ENCODE data around the gene ASIC4. TPM values are rescaled to one million over a fixed set of nuclear protein-coding genes. Genes with fewer than 3 reads are reported as not detected.

Gene ASIC4
- total and polyA plus RNA-seq, 2 of the 4 experiments (the other 2 are of a cell fraction), result 0.10 TPM; not detected in 1

DNA sequence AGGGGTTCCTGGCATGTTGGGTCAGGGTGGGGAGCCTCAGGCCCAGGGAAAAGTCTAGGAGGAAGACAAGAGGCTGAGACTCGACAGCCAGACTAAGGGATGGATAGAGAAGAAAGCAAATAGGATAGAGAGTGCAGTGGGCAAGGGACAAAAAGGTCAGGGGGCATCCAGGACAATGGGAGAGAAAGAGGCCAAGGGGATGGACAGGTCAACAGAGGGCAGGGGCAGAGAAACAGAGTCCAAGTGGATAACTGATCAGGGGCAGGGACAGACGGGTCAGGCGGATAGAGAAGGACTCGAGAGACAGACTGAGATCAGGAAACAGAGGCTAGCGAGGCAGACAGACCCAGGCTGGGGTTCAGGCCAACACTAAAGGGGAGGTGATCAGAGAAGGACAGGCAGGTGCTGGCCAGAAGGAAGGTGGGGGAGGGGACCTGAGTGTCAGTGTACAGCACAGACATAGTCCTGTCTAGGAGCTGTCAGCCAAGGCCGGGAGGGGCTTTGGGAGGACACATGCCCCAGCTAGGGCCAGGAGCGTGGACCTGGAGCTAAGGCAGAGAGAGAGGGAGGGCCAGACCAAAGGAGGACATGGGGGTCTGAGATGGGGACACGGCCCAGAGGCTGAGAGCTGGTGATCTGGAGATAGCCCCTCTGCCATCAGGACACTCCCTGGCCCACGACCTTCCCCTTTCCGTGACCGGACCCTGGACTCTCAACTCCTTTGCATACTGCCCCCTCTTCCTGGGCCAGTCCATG lies 12.2 kb downstream of the ASIC4 start:
- CTCF ChIA-PET, result interaction anchor here (1.3 kb wide), 1 partner anchor 16 kb away, joined by 3 read pairs; no protein-coding TSS in a partner anchor
- Histone ChIP-seq H3K4me2 (ENCODE audit: low read depth, low read length) (no peak overlapping the region), H3K18ac (ENCODE audit: low read depth, low read length) (no peak overlapping the region), H2BK20ac (ENCODE audit: low read depth, low read length) (no peak overlapping the region), H3K4me1 (ENCODE audit: control insufficient read depth, insufficient read depth, low read length) (peaks cover 10% of the 10 kb centered on the region), H2BK15ac (ENCODE audit: low read depth, low read length) (no peak overlapping the region), H3K14ac (replicated peaks; ENCODE audit: low read depth, low read length) (no peak overlapping the region), H3K36me3 (ENCODE audit: control insufficient read depth, insufficient read depth, low read length) (no peaks in the 10 kb centered on the region), H3K23ac (ENCODE audit: low read depth, low read length) (no peak overlapping the region), H3K79me1 (ENCODE audit: low read depth in 1 of 2, low read length in 2 of 2) (no peaks in the 10 kb centered on the region), H4K8ac (ENCODE audit: low read depth in 2 of 2, low read length in 2 of 2) (no peak overlapping the region), H2AK5ac (ENCODE audit: low read depth, low read length) (no peak overlapping the region), H3K4ac (ENCODE audit: low read depth, low read length) (no peak overlapping the region), H4K20me1 (ENCODE audit: insufficient read depth, low read length) (no peaks in the 10 kb centered on the region; the same call in 1 of the 2 replicates), H3K9me1 (ENCODE audit: insufficient read depth, low read length) (no peaks in the 10 kb centered on the region), H2BK5ac (ENCODE audit: low read depth, low read length, poor library complexity, severe bottlenecking) (no peak overlapping the region), H3K27ac (ENCODE audit: insufficient read depth, low read length) (no peak overlapping the region), H3K27me3 (ENCODE audit: control insufficient read depth, insufficient read depth, low read length) (peaks cover 51% of the 10 kb centered on the region), H3K4me3 (ENCODE audit: insufficient read depth, low read depth, low read length) (no peak overlapping the region), H2BK120ac (ENCODE audit: low read depth, low read length) (no peak overlapping the region), H3K56ac (ENCODE audit: extremely low read depth, insufficient read depth, low read length) (no peak overlapping the region), H4K91ac (ENCODE audit: insufficient read depth, low read depth, low read length) (no peak overlapping the region), H2AFZ (replicated peaks; ENCODE audit: low read length, poor library complexity) (no peak overlapping the region), H4K5ac (ENCODE audit: low read depth, low read length) (no peak overlapping the region), H3K9me3 (ENCODE audit: control insufficient read depth, insufficient read depth, low read length) (no peaks in the 10 kb centered on the region), H2AK9ac (replicated peaks; ENCODE audit: low read depth, low read length, poor library complexity) (no peak overlapping the region), H3K9ac (ENCODE audit: low read depth, low read length) (no peak overlapping the region)
- TF ChIP-seq RAD21 (IDR thresholded peaks at IDR 0.05; ENCODE audit: low read length) (no peak), FOS (IDR thresholded peaks at IDR 0.05; ENCODE audit: low read depth, low read length) (no peak), RFX5 (IDR thresholded peaks at IDR 0.05; ENCODE audit: low read depth, low read length) (no peak), NFE2L2 (IDR thresholded peaks at IDR 0.05; ENCODE audit: low read depth, low read length) (no peak), POLR2A (IDR thresholded peaks at IDR 0.05; ENCODE audit: low read depth, low read length) (no peak), MXI1 (IDR thresholded peaks at IDR 0.05; ENCODE audit: borderline replicate concordance, low read depth, low read length) (no peak), MAZ (IDR thresholded peaks at IDR 0.05; ENCODE audit: borderline replicate concordance, low read depth, low read length) (no peak), SMC3 (IDR thresholded peaks at IDR 0.05; ENCODE audit: low read depth, low read length) (no peak), MAFK (IDR thresholded peaks at IDR 0.05; ENCODE audit: low read depth, low read length) (no peak)
- TF ChIP-seq, protein P1, sequence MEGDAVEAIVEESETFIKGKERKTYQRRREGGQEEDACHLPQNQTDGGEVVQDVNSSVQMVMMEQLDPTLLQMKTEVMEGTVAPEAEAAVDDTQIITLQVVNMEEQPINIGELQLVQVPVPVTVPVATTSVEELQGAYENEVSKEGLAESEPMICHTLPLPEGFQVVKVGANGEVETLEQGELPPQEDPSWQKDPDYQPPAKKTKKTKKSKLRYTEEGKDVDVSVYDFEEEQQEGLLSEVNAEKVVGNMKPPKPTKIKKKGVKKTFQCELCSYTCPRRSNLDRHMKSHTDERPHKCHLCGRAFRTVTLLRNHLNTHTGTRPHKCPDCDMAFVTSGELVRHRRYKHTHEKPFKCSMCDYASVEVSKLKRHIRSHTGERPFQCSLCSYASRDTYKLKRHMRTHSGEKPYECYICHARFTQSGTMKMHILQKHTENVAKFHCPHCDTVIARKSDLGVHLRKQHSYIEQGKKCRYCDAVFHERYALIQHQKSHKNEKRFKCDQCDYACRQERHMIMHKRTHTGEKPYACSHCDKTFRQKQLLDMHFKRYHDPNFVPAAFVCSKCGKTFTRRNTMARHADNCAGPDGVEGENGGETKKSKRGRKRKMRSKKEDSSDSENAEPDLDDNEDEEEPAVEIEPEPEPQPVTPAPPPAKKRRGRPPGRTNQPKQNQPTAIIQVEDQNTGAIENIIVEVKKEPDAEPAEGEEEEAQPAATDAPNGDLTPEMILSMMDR (conservative IDR thresholded peaks at IDR 0.05; ENCODE audit: low read depth, low read length), result no peak
- TF ChIP-seq, protein P2, sequence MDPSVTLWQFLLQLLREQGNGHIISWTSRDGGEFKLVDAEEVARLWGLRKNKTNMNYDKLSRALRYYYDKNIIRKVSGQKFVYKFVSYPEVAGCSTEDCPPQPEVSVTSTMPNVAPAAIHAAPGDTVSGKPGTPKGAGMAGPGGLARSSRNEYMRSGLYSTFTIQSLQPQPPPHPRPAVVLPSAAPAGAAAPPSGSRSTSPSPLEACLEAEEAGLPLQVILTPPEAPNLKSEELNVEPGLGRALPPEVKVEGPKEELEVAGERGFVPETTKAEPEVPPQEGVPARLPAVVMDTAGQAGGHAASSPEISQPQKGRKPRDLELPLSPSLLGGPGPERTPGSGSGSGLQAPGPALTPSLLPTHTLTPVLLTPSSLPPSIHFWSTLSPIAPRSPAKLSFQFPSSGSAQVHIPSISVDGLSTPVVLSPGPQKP (IDR thresholded peaks at IDR 0.05; ENCODE audit: borderline replicate concordance, low read depth, low read length), result no peak
- BruUV-seq (replicated peaks), result no TSS peak
- dilution Hi-C loops (cut with HindIII; ENCODE audit: low sequenced_read_pairs, unreplicated experiment), result no loop called here
- POLR2A ChIA-PET (ENCODE audit: unreplicated experiment), result no interaction called here
- 76% methylated on average over 5 of the region's 11 CpGs; no CpG with 5 or more reads in 1 of the 2 experiments for WGBS, 2 experiments (ENCODE audit: extremely low coverage in 2 of 2, insufficient read length in 1 of 2)
- DNase-seq (no peak), ATAC-seq (ENCODE audit: low read depth) (no peak)
- intact Hi-C loops (cut with micrococcal nuclease), result no loop called here
- in situ Hi-C loops (cut with MboI; ENCODE audit: low sequenced_read_pairs), result no loop called here
